HG03108 (cell line): ENCODE data around the gene TWF1.
"Not testable (repeated sequence)": the region's sequence is repeated elsewhere in the genome, so short reads cannot be mapped to it uniquely, and the experiment has no call there.

Source experiments
- ATAC-seq: cut with Tn5 transposase; IDR thresholded peaks from one replicate; pipeline ENCODE4 v1.9.1; 2021; ENCODE audit warnings: moderate library complexity; ENCODE audit not compliant: unreplicated experiment

The TWF1 gene

DNA sequence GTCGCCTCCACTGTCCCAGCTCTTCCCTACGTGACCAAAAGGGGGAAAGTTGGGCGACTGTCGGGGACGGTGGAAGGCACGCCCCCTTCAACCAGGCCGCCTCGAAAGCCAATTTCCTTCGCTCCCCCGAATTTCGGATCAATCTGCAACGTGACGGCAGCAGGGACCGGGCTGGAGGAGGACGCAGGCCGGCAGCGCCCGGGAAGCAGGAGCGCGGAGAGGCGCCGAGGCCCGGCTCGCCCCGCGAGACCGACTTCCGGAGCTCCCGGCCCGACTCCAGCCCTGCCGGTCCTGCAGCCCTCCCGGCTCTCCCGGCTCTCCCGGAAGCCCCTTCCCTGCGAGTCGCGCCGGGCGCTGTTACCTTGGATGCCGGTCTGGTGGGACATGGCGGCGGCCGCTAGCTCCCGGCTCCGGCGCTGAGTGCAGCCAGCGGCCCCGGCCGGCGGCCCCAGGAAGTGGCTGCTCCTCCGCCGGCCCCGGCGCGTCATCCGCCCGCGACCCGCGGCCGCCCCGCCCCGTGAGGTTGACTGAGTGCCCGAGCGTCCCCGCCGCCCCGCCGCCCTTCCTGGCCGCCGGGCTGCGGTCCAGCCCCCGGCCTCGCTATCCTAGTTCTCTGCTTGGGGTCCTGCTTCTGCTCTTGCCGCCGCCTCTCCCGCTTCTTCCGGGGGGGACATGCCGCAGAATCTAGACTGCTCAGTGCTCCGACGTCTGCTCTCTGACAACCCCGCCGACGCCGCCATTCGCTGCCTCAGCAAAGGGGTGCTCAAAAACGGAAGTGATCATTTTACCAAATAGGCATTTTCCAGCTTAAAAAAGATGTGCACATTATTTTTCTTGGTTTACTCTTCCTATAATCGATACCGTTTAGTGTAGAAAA lies at the start of gene TWF1:
TSS of gene TWF1 (minus strand) at position 458 of the 877 bp plus-strand sequence. CDS start at position 386, 72 bp downstream.
- peak; percentile 94 for ATAC-seq

- no peak for ATAC-seq
These were observed 46.6 kb upstream of the TWF1 start for GRCh38 chr12:43852744-43853143.

- no peak for ATAC-seq
These were observed 42.7 kb upstream of the TWF1 start for GRCh38 chr12:43848786-43849185.

DNA sequence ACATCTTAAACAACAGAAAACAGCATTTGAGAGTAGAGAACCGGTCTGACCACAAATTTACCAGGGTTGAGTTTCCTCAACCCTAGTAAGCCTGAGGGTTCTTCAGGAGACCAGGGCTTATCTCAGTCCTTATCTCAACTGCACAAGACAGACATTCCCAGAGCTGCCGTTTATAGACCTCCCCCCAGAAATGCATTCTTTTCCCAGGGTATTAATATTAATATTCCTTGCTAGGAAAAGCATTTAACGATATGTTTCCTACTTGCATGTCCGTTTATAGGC lies 42.0 kb upstream of the TWF1 start:
- no peak for ATAC-seq

GRCh38 chr12:43847425-43848225 lies 41.5 kb upstream of the TWF1 start:
- not testable (repeated sequence) for ATAC-seq

GRCh38 chr12:43842259-43842658 lies 36.1 kb upstream of the TWF1 start:
- ATAC-seq, result no peak

DNA sequence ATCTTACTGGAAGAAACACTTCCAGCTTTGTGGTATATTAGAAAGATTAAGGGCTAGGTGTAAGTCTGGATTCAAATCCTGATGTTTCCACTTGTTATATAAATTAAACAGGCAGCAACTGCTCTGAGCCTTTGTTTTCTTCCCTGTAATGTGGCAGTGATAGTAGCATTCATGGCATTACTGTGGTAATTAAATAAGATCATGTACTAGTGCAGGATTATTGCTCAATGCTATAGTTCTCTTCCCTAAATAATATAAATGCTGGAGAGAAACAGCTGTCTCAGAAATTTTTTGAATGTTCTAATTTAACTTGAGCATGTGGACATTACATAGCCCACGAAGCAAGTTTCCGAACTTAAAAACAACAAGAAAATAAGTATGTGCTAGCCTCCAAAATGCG lies 35.1 kb upstream of the TWF1 start:
- no peak for ATAC-seq

GRCh38 chr12:43840338-43840737 lies 34.2 kb upstream of the TWF1 start:
- ATAC-seq, result no peak

- ATAC-seq, result no peak
These were observed 30.4 kb upstream of the TWF1 start for GRCh38 chr12:43836475-43836989.

GRCh38 chr12:43835656-43836474 lies 29.7 kb upstream of the TWF1 start, which contains the start of gene TMEM117:
Gene TMEM117, plus strand, starts transcription at chr12:43836081.
- ATAC-seq, result peak; percentile 71

DNA sequence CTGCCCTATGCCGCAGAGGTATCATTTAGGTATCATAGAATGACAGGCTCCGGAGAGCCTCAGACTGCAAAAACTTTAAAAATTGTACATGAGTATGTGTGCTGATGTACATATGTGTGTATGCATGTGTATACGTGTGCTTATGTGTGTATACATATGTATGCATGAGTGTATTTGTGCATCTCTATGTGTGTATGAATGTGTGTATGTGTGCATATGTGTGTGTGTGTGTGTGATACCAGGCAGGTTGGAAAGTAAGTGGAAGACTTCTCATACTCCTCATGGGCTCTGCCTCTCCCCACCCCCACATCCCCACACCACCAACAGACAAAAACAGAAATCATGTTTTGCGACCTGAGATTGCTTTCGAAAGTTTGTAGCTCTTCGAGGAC lies 29.1 kb upstream of the TWF1 start:
- ATAC-seq, result peak; percentile 6

- no peak for ATAC-seq
These were observed 26.5 kb upstream of the TWF1 start for GRCh38 chr12:43832463-43833168.

DNA sequence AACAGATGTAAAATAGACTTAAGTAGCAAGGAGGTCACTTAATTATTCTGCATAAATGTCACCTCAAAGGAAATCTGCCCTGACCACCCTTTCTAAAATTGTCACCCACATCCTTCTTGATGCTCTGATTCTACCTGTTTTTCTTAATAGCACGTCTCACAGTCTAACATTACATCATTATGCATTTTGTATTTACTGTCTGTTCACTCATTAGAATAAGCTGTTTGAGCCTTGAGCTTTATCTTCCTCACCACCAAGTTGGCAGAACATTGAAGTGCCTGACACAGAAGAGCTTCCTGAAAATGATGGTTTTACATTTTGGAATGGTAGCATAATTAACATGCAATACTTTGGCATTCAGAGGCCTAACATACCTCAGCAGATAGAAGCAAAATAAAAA lies 21.0 kb upstream of the TWF1 start:
- no peak for ATAC-seq

DNA sequence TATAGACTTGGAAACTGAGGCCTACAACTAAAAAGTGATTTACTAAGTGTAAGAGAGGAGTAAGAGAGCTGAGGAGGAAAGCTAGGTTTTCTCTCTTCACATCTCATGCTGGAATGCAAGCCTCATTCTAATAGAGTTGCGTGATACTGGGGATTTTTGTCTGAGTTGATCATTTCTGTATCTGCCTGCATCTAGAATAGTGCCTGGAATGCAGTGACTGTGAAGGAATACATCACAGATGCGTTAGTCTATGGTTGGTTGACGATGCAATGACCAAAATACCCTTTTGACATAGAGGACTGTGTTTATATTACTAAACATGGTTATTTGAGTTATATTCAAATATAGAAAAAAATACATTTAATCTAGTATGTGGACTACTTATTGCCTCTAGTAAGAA lies 20.6 kb upstream of the TWF1 start:
- ATAC-seq, result no peak

- no peak for ATAC-seq
These were observed 18.2 kb upstream of the TWF1 start for GRCh38 chr12:43824207-43824775.

GRCh38 chr12:43816168-43816567 lies 10.1 kb upstream of the TWF1 start:
- ATAC-seq, result no peak

- ATAC-seq, result no peak
These were observed 9.3 kb upstream of the TWF1 start for GRCh38 chr12:43815416-43815815.

GRCh38 chr12:43812926-43813325 lies 6.8 kb upstream of the TWF1 start:
- no peak for ATAC-seq

GRCh38 chr12:43812057-43812456 lies 5.9 kb upstream of the TWF1 start:
- no peak for ATAC-seq

- no peak for ATAC-seq
These were observed 1.3 kb upstream of the TWF1 start for GRCh38 chr12:43807386-43807785.
